GDM1 (cell line): ENCODE measurements around the gene COL9A1.

Experiments used
- DNase-seq: peaks from one replicate; lab custom pipeline; 2025; lab: John Stamatoyannopoulos, UW

The COL9A1 gene

GRCh38 chr6:70286905-70287304 lies 16.0 kb downstream of the COL9A1 start:
- DNase-seq = no peak

- DNase-seq = no peak
Measured at GRCh38 chr6:70285201-70285600, 17.7 kb downstream of the COL9A1 start.

GRCh38 chr6:70282919-70283461 lies 19.9 kb downstream of the COL9A1 start:
- DNase-seq = no peak

- DNase-seq = no peak
Measured at GRCh38 chr6:70282312-70282918, 20.5 kb downstream of the COL9A1 start.

- DNase-seq = no peak
Measured at GRCh38 chr6:70281923-70282311, 21.0 kb downstream of the COL9A1 start.

- no peak for DNase-seq
Measured at GRCh38 chr6:70280400-70280853, 22.5 kb downstream of the COL9A1 start.

GRCh38 chr6:70277470-70277869 lies 25.4 kb downstream of the COL9A1 start:
- no peak for DNase-seq

GRCh38 chr6:70274338-70274737 lies 28.5 kb downstream of the COL9A1 start:
- DNase-seq = no peak

- no peak for DNase-seq
Measured at GRCh38 chr6:70272071-70272470, 30.8 kb downstream of the COL9A1 start.

- DNase-seq = no peak
Measured at GRCh38 chr6:70270287-70271005, 32.4 kb downstream of the COL9A1 start.

GRCh38 chr6:70266142-70266541 lies 36.7 kb downstream of the COL9A1 start:
- no peak for DNase-seq

GRCh38 chr6:70264306-70264705 lies 38.6 kb downstream of the COL9A1 start:
- DNase-seq = no peak

- DNase-seq = no peak
Measured at GRCh38 chr6:70258483-70258882, 44.4 kb downstream of the COL9A1 start.

GRCh38 chr6:70257768-70258273 lies 45.1 kb downstream of the COL9A1 start:
- no peak for DNase-seq

GRCh38 chr6:70254784-70255183 lies 48.1 kb downstream of the COL9A1 start:
- DNase-seq = no peak

GRCh38 chr6:70253923-70254322 lies 49.0 kb downstream of the COL9A1 start:
- no peak for DNase-seq

- no peak for DNase-seq
Measured at GRCh38 chr6:70252604-70253003, 50.3 kb downstream of the COL9A1 start.

GRCh38 chr6:70246118-70246517 lies 56.8 kb downstream of the COL9A1 start:
- DNase-seq = no peak

- no peak for DNase-seq
Measured at GRCh38 chr6:70241991-70242420, 60.9 kb downstream of the COL9A1 start.

GRCh38 chr6:70241031-70241430 lies 61.9 kb downstream of the COL9A1 start:
- DNase-seq = no peak

- DNase-seq = no peak
Measured at GRCh38 chr6:70236343-70236742, 66.5 kb downstream of the COL9A1 start.

GRCh38 chr6:70234561-70235236 lies 68.2 kb downstream of the COL9A1 start:
- DNase-seq = no peak

GRCh38 chr6:70231311-70231710 lies 71.6 kb downstream of the COL9A1 start:
- no peak for DNase-seq
